GM12872 (cell line): ENCODE results near the gene RIN1.

Source experiments
- TF ChIP-seq, protein P1 (sequence below): IDR thresholded peaks from 3 replicates; pipeline ENCODE4 v1.5.1; 2011; ENCODE audit warnings: low read depth, mild to moderate bottlenecking, low read length, moderate library complexity; ENCODE audit not compliant: insufficient read depth

RIN1 gene

GRCh38 chr11:66322732-66323427 lies 13.4 kb downstream of the RIN1 start:
- TF ChIP-seq, protein P1, sequence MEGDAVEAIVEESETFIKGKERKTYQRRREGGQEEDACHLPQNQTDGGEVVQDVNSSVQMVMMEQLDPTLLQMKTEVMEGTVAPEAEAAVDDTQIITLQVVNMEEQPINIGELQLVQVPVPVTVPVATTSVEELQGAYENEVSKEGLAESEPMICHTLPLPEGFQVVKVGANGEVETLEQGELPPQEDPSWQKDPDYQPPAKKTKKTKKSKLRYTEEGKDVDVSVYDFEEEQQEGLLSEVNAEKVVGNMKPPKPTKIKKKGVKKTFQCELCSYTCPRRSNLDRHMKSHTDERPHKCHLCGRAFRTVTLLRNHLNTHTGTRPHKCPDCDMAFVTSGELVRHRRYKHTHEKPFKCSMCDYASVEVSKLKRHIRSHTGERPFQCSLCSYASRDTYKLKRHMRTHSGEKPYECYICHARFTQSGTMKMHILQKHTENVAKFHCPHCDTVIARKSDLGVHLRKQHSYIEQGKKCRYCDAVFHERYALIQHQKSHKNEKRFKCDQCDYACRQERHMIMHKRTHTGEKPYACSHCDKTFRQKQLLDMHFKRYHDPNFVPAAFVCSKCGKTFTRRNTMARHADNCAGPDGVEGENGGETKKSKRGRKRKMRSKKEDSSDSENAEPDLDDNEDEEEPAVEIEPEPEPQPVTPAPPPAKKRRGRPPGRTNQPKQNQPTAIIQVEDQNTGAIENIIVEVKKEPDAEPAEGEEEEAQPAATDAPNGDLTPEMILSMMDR, result no peak

DNA sequence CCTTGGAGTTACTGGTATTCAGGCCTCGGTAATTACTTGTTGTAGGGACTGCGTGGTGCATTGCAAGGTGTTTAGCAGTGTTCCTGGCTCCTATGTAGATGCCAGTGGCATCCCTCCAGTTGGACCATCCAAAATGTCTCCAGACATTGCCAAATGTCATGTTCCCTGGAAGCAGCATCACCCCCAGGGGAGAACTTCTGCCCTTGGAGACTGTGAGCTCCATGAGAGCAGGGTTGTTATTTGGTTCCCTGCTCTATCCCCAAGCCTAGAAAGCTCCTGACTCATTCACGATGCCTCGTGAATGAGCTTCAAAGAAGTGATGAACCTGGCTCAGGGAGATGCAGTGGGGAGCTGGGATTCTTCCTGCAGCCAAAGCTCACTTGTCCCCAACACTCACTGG lies 14.6 kb downstream of the RIN1 start:
- TF ChIP-seq, protein P1, result no peak

GRCh38 chr11:66318600-66318970 lies 17.6 kb downstream of the RIN1 start:
- TF ChIP-seq, protein P1, result no peak

GRCh38 chr11:66317723-66318599 lies 18.3 kb downstream of the RIN1 start:
- TF ChIP-seq, protein P1, result no peak

- TF ChIP-seq, protein P1, result no peak
Measured at GRCh38 chr11:66317322-66317722, 18.9 kb downstream of the RIN1 start.

- TF ChIP-seq, protein P1, result no peak
Measured at GRCh38 chr11:66316849-66317251, 19.4 kb downstream of the RIN1 start, which contains the start of gene CD248. Gene CD248, minus strand, starts transcription at chr11:66317044. Its CDS starts 17 bp downstream, at chr11:66317027.
